DMS 273 treated with DMSO at 0.1 percent for 48 hours (cell line): ENCODE results near the gene TNNT3.

Experiments used
- DNase-seq: peaks from one replicate; lab custom pipeline; 2025; lab: John Stamatoyannopoulos, UW

TNNT3 gene

DNA sequence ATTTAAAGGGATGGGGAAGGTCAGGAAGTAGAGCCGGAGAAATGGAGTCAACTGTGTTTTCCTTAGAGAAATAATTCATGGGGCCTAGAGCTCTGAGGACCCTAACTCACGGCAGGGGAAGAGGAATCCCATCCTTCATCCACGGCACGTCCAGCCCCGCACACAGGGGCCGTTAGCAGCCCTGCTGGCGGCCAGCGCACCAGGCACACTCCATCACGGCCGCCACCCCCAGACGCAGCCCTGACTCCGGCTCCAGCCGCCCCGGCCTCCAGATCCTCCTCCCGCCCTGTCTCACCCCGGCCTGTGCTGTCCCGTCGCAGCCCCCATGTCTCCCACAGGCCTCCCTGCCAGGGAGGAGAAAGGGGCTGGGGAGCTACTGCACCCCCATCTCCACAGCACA lies 38.9 kb downstream of the TNNT3 start:
- DNase-seq: no peak

DNA sequence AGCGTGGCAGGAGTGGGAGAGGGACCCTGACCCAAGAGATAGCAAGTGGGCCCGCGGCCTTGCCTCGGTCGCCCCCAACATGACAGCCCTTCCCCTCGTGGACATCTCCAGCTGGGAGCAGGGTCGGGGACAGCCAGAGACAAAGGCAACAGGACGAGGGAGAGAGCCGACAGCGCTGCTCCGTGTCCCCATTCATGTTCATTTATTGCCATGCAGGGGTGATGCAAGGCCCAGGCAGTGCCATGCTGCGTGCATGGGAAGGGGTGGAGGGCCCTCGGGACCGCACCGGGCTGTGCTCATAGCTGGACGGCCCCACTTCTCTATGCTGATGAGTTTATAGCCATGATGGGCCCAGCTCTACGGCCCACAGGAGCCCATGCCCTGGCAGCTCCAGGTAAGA lies 40.3 kb downstream of the TNNT3 start:
- DNase-seq: no peak

DNA sequence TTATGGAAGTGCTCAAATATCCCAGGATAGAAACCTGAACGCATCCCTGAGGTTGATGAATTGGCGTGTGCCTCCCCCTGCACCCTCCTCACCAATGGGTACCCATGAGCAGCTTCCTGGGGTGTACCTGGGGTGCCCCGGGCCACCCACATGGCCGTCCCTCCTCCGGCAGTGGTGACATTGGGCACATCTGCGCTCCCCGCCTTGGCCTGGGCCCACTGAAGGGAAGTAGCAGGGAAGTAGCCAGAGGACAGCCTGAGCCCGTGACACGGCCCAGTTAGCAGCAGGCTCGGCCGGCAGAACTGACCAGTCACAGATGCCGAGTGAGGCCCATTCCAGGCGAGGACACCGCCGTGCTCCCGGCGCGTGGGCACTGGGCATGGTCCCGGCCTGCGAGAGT lies 44.4 kb downstream of the TNNT3 start:
- DNase-seq: no peak

DNA sequence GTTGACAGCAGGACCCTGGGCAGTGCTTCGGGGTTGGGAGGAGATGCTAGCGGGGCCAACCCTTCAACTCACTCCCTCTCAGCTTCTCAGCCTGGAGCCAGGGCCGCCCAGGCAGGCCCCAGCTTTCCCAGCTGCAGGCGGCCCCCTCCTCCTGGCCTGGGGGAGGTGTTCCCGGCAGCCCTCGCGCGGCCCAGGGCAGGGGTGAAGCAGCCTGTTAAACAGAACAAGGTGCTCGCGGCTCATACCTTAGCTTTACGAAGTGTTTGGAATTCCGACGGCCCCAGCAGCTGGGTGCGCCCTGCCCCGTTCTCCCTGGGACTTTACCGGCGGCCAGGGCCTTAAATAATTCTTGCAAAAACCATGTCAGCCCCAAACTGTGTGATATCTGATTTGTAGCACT lies 44.8 kb downstream of the TNNT3 start:
- no peak for DNase-seq

DNA sequence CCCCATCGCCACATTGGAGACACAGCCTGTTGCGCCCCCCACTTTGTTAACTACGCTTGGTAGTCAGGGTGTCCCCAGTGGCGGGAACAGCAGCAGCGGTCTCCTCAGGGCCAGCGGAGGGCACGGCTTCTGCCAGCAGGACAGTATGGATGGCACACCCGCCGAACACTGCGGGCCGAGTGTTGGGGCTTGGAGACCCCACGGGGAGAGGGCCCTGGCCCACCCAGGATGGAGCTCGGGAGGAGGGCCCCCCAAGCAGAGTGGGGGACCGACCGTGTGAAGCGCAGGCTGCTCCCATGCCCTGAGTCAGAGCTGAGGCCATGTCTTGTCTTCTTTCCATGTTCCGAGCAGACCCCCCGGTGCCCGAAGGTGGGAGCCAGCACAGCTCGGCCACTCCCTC lies 45.5 kb downstream of the TNNT3 start:
- DNase-seq: no peak

DNA sequence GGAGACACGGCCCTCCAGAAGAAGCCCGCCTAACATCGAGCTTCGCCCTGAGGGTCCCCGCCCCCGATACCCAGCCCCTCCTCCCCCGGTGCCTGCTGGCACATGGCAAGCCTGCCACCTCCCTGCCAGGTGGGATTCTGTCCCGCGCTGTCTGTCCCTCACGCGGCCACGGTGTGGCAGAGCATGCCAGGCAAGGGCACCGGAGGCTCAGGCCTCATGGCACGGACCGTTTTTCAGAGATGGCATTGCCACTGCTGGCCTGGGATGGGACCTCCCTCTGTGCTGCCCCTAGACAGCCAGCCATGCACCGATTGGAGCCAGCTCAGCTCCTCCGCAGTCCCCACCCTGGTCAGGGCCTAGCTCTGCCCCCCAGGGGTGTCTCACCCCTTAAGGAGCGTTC lies 47.0 kb downstream of the TNNT3 start:
- DNase-seq: no peak

DNA sequence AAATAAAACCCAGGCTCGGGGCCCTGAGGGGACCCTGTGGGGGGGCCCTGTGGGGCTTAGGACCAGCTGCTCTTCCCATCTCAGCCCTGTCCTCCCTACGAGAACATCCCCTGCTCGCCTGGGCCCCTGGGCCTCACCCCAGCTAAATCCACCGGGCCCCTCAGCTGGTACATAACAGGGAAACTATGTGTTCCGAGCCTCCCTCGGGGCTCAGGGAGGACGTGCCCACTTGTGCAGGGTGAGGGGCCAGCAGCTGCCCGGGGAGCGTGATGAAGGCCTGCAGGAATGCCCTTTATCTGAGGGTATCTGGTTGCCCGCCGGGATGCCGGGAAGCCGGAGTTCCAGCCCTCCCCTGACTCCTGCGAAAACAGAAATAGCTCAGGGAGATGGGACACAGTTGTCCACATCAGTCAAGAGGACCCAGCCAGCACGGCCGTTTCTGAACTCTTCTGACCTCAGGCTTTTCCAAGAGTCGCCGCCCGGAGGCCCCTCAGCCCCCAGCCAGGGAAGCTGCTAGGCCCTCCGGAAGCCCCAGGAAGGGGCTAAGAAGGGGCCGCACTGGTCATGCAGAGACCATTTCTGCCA lies 48.2 kb downstream of the TNNT3 start:
- no peak for DNase-seq

DNA sequence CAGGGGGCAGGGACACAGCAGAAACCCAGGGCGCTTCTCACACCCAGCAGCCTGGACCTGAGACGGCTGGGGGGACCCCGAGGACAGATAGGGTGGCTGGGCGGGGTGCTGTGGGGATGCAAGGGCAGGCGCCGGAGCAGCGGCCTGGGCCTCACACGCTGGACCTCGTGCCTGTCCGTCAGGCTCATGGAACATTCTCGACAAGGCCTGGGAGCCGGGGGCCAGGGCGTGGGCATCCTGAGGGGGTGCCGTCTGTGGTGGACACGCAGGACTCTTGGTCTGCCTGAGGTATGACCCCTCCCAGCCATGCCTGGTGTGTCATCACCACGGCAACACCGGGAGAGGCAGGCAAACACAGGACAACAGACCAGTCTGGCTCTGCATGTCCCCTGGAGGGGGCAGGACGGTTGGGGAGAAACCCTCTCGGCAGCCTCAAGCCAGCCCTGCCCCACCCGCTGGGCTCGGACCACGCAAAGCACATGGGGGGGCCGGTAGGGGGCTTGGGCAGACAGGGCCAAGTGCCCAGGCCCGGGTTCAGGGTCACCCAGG lies 49.0 kb downstream of the TNNT3 start:
- DNase-seq: no peak

DNA sequence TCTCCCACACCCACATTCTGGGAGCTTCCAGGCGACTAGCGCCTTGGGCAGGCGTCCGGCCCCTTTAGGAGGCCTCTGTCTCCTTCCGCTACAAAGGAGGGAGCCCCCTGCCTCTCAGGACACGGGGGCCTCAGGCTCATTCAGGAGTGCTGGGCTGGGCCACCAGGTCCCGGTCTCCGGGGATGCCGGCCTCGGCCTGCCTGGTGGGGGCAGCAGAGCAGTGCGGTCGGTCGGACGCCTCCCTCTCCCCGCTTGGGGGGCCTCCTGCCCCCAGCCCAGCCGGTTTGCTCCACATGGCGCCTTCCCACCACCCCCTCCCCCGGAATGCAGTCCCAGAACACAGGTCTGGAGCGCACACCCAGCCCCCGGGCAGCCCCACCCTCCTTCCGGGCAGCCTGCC lies 49.5 kb downstream of the TNNT3 start:
- DNase-seq: no peak

DNA sequence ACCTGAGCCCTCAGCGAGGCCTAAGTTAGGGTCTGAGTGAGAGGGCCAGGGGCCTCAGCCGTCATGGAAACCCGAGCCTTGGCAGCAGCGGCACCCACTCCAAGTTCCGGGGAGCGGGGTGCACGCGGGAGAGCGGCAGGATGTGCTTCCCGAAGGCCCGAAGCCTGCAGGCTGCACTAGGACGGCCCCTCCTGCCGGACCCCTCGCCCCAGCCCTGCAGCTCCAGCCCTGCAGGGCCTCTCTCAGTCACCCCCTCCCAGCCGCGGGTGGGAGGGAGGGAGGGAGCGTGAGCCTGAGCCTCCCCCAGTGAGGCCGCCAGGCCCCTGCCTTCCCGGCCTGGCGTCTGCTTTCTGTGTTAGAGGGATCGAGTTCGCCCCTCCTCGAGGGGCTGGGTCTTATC lies 50.3 kb downstream of the TNNT3 start:
- DNase-seq: no peak

DNA sequence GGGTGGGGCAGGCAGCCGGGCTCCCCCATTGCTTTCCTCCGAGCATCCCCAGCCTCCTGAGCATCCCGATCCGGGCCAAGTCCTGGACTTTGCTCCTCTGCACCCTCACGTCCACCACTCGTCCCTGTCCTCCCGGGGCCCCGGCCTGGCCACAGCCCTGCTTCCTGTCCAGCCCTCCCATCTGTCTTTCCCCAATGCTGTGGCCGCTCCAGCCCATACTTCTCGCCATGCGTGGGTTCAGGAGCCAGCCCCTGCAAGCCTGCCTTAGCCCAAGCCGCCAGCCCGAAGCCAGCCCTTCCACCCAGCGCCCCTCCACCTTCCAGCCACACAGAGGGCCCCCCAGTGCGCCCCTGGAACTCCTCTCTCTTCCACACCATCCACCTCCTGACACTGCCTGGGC lies 51.5 kb downstream of the TNNT3 start:
- no peak for DNase-seq

DNA sequence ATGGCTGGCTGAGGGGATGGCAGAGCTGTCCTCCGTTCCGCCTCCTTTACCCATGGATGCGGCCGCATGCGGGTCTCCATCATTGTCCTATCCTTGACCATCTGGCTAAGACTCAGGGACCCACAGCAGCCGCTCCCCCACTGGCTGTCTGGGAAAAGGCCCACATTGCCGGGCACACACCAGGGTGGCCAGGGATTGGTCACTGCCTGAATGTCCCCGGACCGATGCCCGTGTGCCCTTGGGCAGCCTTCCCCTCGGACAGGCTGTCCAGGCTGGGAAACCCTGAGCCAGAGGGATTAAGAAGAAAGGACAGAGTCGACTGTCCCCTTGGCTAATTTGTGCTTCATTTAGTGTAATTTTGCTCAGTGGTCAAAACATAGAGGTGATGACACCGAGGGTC lies 55.7 kb downstream of the TNNT3 start:
- no peak for DNase-seq

DNA sequence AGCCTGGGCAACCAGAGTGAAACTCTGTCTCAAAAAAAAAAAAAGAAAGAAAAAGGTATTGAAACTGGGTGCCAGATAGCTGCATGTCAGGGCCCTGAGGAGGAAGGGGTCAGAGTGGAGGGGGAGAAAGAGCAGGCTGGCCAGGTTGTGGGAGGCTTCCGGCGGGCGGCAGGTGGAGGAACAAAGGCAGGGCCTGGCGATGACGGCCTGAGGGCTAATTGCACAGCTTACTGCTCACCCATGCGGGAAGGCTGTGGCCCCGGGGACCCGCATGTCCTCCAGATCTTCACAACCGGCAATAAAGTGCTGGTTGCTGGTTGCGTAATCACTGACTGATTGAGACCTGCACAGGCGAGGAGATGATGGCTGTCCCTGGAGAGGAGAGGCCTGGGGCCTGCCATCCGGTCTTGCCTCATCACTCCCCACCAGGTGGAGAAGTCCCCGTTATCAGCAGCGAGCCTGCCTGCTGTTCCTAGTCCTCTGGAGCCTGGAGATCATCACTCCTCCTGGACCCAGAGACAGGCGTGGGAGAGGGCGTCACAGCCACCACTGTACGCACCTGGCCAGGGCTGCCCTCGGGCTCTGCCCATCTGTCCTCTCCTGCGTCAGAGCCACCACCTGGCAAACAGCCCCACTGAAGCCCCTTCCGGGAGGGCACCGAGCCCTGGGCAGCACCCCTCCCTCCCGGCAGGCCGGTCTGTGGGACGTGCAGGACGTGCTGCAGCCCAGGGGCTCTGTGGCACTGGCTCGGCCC lies 59.4 kb downstream of the TNNT3 start:
- no peak for DNase-seq

DNA sequence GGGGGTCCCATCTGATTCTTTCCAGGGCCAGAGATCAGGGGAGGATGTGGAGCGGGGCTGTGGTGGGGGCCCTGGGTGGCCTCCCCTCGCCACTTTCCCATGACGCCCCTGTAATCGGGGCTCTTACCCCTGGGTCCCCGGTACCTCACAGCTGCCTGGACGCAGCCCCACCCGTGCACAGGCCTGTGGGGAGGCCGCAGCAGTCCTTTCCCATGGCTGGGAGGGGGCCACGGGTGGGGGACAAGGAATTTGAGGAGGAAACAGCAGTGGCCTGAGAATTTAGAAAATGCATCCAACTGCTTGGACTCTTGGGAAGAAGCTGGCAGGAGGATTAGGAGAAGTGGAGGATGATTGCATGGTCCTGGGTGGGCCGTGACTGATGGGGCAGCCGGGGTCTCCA lies 60.1 kb downstream of the TNNT3 start:
- DNase-seq: no peak

DNA sequence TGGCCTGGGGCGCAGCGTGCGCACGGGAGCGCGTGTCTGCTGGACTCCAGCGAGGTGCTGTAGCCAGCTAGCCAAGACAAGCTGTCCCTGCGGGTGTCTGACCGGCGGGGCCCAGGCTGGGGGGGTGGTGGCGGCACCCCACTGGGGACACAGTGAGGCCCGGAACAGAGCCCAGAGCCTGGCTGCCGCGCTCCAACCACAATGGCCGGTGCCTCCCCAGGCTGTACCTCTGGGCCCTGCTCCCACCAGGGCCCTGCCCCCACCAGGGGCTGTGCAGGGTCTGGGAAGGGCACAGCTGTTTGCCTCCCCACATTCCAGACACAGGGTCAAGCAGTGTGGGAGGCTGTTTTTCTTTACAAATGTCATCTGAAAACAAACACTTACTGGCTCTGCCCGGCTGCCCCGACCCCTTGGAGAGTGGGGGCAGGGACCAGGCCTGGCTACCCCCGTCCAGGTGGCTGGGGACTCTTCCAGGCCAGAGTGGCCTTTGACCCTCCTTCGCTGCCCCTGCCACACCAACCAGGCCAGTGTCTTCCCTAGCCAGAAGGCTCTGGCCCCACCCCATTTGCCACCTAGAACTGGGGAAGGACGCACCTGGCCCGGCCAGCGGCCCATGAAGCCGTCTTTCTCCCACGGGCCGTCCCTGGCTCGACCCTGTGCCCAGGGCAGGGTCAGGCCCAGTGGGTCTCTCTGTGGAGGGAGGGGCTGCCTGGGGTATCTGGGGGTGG lies 63.5 kb downstream of the TNNT3 start:
- DNase-seq: no peak

DNA sequence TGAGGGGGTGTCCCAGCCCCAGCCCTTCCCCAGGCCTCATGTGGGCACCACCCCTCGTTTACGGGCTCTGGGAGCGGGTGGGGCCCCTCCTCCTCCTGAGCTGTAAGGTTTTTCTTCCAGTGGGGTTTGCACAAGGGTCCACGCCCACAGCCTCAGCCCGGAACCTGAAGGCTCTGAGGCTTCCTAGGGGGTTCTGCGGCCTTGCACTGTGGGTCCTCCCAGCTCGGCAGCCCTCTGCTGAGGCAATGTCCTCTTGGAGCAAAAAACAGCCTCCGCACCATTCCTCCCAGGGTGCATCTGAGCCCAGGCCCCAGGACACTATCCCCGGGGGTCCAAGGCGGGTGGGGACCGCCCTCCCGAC lies 64.1 kb downstream of the TNNT3 start:
- DNase-seq: no peak

DNA sequence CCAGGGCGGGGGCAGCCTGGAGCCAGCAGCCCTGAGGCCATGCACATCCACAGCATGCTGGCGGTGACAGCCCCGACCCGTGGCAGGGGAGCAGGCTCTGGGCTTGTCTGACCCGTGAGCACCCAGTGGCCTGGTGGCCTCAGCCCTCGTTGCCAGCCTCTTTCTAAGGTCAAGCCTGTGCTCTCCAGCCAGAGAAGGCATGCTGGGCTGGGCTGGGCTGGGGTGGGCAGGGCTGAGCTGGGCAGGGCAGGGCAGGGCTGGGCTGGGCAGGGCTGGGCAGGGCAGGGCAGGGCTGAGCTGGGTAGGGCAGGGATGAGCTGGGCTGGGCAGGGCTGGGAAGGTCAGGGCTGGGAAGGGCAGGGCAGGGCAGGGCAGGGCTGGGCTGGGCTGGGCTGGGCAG lies 67.5 kb downstream of the TNNT3 start:
- no peak for DNase-seq

DNA sequence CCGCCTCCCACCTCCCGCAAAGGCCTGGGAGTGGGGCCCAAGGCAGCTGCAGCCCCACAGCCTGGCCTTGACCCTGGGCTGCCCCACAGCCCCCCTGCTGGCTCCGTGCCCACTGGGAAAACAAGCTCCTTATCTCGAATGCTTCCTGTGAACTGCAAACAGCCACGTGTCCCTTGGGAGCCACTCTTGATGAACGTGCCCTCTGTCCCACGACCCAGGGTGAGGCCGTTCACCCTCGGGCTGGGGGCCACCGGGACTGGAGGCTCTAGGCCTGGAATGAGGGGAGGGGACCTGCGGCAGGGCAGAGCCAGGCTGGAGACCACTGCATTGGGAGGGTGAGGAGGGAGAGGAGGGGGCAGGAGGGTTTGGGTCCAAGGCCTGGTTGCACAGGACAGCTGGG lies 68.7 kb downstream of the TNNT3 start:
- no peak for DNase-seq
